Epidermal melanocyte (primary cell): ENCODE measurements around the gene LZTS2.

Source experiments
- DNase-seq: peaks from one replicate; pipeline ENCODE4 v3.0.0; 2011; ENCODE audit warnings: low spot score; ENCODE audit not compliant: insufficient read length

Gene LZTS2

GRCh38 chr10:101052285-101052684 is 52.7 kb downstream of the LZTS2 start:
- DNase-seq: no peak

DNA sequence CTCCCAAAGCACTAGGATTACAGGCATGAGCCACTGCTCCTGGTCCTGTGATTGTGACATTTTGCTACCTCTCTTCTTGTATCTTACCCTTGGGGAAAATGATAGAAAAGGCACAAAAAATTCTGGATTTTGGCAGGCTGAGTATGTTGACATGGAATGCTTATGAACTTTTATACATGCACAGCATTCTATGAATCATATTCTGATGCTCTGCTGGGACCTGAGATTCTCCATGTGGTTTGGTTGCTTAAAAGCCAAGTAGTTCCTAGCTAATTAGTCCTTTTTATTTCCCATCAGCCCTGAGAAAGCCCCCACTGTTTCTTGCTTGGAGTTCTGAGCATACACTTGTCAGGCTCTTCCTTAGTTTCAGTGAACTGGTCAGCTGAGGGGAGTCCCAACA is 53.9 kb downstream of the LZTS2 start:
- no peak for DNase-seq

DNA sequence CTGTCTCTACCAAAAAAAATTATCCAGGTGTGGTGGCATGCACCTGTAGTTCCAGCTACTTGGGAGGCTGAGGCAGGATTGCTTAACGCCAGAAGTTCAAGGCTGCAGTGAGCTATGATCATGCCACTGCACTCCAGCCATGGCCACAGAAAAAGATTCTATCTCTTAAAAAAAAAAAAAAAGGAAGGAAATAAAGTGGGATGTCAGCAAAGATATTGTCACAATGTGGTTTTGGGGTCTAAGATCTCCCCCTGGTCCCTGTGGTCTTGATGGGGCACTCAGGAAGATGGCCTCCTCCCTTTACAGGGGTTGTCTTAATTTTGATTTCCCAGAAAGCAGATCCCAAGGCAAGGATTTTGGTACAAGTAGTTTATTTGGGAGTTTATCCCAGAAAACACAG is 54.7 kb downstream of the LZTS2 start:
- no peak for DNase-seq

GRCh38 chr10:101054876-101055275 is 55.3 kb downstream of the LZTS2 start:
- DNase-seq: no peak

DNA sequence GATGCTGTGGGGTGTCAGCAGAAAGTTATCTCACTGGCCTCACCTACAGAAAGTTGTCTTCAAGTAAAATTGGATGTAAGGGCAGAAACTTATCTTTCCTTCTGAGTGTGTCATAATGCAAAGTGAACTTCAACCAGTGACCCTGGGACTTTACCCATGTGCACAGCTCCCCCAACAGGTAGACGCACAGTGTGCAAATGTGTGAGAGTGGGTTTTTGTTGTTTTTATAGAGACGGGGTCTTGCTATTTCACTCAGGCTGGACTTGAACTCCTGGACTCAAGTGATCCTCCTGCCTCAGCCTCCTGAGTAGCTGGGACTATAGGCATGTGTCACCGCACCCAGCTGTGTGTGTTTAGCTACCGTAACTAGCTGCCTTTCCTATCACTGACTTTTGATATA is 55.8 kb downstream of the LZTS2 start:
- no peak for DNase-seq

- no peak for DNase-seq
Measured at GRCh38 chr10:101056365-101057151, 57.0 kb downstream of the LZTS2 start.
